ENCODE measurements around the gene TNK1.

Gene TNK1

DNA sequence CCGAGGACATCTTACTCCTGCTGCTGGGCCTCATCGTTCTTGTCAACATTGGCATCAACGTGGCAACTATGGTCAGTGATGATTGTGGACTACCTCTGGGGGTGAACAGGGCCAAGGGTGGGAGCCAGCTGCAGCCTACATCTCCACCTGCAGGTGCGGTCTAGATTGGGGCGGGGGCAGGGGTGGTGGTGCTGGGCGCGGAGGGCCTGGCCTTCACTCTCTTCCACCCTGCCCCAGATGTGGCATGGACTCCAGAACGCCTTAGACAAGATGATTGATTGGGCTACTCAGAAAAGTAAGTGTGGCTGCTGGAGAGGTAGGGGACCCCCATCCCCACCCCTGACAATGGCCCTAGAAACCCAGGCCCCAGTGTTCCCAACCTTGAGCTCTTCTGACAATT is 44.9 kb downstream of the TNK1 start:
- TF ChIP-seq, protein P1, sequence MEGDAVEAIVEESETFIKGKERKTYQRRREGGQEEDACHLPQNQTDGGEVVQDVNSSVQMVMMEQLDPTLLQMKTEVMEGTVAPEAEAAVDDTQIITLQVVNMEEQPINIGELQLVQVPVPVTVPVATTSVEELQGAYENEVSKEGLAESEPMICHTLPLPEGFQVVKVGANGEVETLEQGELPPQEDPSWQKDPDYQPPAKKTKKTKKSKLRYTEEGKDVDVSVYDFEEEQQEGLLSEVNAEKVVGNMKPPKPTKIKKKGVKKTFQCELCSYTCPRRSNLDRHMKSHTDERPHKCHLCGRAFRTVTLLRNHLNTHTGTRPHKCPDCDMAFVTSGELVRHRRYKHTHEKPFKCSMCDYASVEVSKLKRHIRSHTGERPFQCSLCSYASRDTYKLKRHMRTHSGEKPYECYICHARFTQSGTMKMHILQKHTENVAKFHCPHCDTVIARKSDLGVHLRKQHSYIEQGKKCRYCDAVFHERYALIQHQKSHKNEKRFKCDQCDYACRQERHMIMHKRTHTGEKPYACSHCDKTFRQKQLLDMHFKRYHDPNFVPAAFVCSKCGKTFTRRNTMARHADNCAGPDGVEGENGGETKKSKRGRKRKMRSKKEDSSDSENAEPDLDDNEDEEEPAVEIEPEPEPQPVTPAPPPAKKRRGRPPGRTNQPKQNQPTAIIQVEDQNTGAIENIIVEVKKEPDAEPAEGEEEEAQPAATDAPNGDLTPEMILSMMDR (IDR thresholded peaks at IDR 0.05; ENCODE audit: low read depth, low read length) = no peak
- no peak for DNase-seq (ENCODE audit: extremely low read depth, low read depth)

DNA sequence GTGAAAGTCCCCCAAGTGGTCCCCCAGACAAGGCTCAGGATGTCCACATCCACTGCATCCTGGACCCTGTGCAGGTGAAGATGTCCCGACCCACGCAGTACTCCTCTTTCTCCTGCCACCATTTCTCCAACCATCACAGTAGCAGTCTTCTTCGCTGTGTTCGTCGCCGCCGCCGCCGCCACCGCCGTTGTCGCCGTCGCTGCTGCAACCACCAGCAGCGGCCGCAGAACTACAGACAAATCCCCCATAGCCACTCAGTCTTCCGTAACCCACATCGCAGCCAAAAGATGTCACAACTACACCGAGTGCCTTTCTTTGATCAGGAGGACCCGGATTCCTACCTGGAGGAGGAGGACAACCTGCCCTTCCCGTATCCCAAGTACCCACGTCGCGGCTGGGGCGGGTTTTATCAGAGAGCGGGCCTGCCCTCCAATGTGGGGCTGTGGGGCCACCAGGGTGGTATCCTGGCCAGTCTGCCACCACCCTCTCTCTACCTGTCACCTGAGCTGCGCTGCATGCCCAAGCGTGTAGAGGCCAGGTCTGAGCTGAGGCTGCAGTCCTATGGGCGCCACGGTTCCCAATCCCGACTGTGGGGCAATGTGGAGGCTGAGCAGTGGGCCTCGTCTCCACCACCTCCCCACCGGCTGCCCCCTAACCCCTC is 45.4 kb downstream of the TNK1 start:
- TF ChIP-seq, protein P1 (IDR thresholded peaks at IDR 0.05; ENCODE audit: low read depth, low read length) = no peak
- no peak for DNase-seq (ENCODE audit: extremely low read depth, low read depth)

DNA sequence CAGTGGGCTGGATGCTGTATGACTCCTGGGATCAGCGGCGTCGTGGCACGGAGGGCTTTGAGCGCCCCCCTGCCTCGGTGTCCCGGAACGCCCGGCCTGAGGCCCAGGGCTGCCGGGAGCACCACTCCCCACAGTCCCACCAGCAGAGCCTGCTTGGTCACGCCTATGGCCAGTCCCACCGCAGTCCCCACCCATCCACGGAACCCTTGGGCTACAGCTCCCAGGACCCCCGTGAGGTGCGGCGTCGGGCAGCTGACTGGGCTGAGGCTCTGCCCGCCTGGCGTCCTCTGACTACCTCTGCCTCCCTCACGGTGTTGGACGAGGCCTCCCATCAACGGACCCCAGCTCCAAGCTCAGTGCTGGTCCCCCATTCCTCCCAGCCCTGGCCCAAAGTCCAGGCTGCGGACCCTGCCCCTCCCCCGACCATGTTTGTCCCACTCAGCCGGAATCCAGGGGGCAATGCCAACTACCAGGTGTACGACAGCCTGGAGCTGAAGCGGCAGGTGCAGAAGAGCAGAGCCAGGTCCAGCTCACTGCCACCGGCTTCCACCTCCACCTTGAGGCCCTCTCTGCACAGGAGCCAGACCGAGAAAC is 46.1 kb downstream of the TNK1 start:
- no peak for DNase-seq (ENCODE audit: extremely low read depth, low read depth)
- TF ChIP-seq, protein P1 (IDR thresholded peaks at IDR 0.05; ENCODE audit: low read depth, low read length) = no peak

DNA sequence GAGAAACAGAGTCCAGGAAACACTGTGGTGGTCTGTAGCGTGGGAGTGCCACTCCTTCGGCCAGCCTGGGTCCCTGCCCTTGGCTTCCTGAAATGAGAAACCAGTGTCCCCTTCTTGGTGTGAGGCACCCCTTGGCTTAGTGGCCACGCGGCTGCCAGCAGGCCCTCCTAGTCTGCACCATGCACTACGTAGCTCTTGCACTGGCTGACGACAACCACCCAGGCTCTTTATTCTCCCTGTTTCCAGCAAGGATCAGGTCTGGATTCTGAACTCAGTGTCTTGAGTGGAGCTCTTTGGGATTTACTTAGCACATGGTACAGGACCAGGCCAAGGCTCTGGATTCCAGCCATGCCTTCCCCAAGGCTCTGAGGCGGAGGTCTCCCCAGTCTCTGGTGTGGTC is 46.7 kb downstream of the TNK1 start:
- TF ChIP-seq, protein P1 (IDR thresholded peaks at IDR 0.05; ENCODE audit: low read depth, low read length) = no peak
- DNase-seq (ENCODE audit: extremely low read depth, low read depth) = no peak

DNA sequence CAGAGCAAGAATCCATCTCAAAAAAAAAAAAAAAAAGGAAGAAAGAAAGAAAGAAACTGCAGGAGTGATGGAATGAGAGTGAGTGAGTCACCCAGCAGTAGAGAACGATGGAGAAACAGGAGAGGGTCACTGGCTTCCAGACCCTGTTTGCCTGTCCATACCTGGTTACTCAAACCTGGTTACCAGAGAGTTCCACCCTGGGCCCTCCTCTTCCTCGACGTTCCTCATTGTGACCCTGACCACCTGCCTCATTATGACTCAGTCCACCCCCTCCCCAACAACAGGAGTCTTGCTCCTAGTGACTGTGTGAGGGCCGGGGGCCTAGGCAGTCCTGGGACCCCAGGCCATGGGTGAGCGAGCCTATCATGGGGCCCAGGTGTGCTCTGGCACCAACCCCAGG is 47.7 kb downstream of the TNK1 start, which contains the start of gene SPEM3:
TSS of gene SPEM3 (plus strand) at position 301 of the 400 bp plus-strand sequence. CDS start at position 347, 46 bp downstream.
- DNase-seq (ENCODE audit: extremely low read depth, low read depth) = no peak
- TF ChIP-seq, protein P1 (IDR thresholded peaks at IDR 0.05; ENCODE audit: low read depth, low read length) = no peak

DNA sequence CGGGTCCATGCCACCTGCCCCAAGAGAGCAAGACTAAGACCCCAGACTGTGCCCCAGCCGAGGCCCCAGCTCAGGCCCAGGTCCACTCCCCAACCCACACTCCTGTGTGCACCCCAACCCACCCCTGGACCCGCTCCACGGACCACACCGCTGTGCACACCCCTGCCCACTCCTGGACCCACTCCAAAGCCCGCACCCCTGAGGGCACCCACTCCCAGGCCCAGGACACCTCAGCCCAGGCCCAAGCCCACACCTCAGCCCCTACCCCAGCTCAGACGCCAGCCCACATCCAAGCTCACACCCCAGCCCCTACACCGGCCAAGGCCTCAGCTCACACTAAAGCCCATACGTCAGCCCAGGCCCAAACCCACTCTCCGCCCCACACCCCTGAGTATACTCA is 48.8 kb downstream of the TNK1 start:
- TF ChIP-seq, protein P1 (IDR thresholded peaks at IDR 0.05; ENCODE audit: low read depth, low read length) = no peak

DNA sequence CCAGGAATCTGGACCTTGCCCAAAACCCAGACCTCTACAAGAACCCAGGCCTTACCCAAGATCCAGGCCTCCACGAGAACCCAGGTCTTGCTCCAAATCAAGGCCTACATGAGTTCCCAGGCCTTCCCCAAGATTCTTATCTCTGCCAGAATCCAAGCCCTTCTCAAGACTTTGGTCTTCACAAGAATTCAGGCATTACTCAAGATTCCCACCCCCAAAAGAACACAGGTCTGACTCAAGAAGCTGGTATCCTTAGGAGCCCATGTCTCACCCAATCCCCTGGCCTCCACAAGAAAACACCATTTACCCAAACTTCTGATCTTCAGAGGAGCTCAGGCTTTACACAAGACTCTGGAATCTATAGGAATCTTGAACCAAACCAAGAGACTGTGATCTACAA is 50.3 kb downstream of the TNK1 start:
- DNase-seq (ENCODE audit: extremely low read depth, low read depth) = no peak
- TF ChIP-seq, protein P1 (IDR thresholded peaks at IDR 0.05; ENCODE audit: low read depth, low read length) = no peak

More for the DNA sequence above, 48.8 kb downstream of the TNK1 start:
- DNase-seq (ENCODE audit: extremely low read depth, low read depth) = no peak
